WTC11 (cell line): Measurements from ENCODE around the gene GRM7. TPM values are rescaled to one million over a fixed set of nuclear protein-coding genes. Genes with fewer than 3 reads are reported as not detected.

Experiments used
- ATAC-seq: fragments of 200-7000 bp; cut with Tn5 transposase; 2 replicates; pipeline ENCODE4 v1.10.0; 2021; ENCODE audit warnings: mild to moderate bottlenecking, moderate library complexity
- CTCF ChIA-PET: fragments of 300-600 bp; sonication (Branson Sonifier 250); formaldehyde crosslinking; loops from one replicate; lab custom pipeline; 2021; ENCODE audit warnings: antibody characterized with exemption; lab: Charles Lee
- POLR2A ChIA-PET: fragments of 350-600 bp; sonication (Branson Sonifier 250); formaldehyde crosslinking; loops from one replicate; lab custom pipeline; 2021; ENCODE audit warnings: antibody characterized with exemption; lab: Charles Lee
- DNase-seq: peaks from one replicate; pipeline ENCODE4 v3.0.0; 2021; ENCODE audit warnings: low spot score
- H3K27ac Mint-ChIP-seq: 2 replicates; pipeline ENCODE4 v1.8.0; 2021; ENCODE audit warnings: mixed read lengths
- H3K27me3 Mint-ChIP-seq: 2 replicates; pipeline ENCODE4 v1.8.0; 2021; ENCODE audit warnings: low read depth, mild to moderate bottlenecking, moderate library complexity, mixed read lengths
- H3K36me3 Mint-ChIP-seq: 2 replicates; pipeline ENCODE4 v1.8.0; 2021; ENCODE audit warnings: mixed read lengths
- H3K4me1 Mint-ChIP-seq: 2 replicates; pipeline ENCODE4 v1.8.0; 2022; ENCODE audit warnings: mixed read lengths
- H3K4me3 Mint-ChIP-seq: 2 replicates; pipeline ENCODE4 v1.8.0; 2021; ENCODE audit warnings: mild to moderate bottlenecking, moderate library complexity, mixed read lengths
- H3K9me3 Mint-ChIP-seq: 2 replicates; pipeline ENCODE4 v1.8.0; 2021; ENCODE audit warnings: mixed read lengths
- ATF3 ChIP-seq: sonication (generic); formaldehyde crosslinking; conservative IDR thresholded peaks from 2 replicates; pipeline ENCODE4 v1.8.1; 2022; ENCODE audit warnings: mild to moderate bottlenecking, missing genetic modification reagents
- ETV6 ChIP-seq: sonication (generic); formaldehyde crosslinking; IDR thresholded peaks from 2 replicates; pipeline ENCODE4 v1.8.1; 2022; ENCODE audit warnings: mild to moderate bottlenecking, missing genetic modification reagents
- GTF2I ChIP-seq: fragments of 250-450 bp; sonication (Bioruptor Pico); conservative IDR thresholded peaks from 2 replicates; pipeline ENCODE4 v1.4.0; 2021; ENCODE audit warnings: mild to moderate bottlenecking
- HMGA2 ChIP-seq: fragments of 250-450 bp; sonication (Bioruptor Pico); IDR thresholded peaks from 2 replicates; pipeline ENCODE4 v1.4.0; 2021; ENCODE audit warnings: mild to moderate bottlenecking, moderate library complexity
- IRF2 ChIP-seq: sonication (generic); formaldehyde crosslinking; IDR thresholded peaks from 2 replicates; pipeline ENCODE4 v1.8.0; 2022; ENCODE audit warnings: low read depth, missing genetic modification reagents, borderline replicate concordance
- JAZF1 ChIP-seq: fragments of 250-450 bp; sonication (Bioruptor Pico); IDR thresholded peaks from 2 replicates; pipeline ENCODE4 v1.9.0; 2021; ENCODE audit warnings: moderate library complexity, mild to moderate bottlenecking, inconsistent platforms
- MXD4 ChIP-seq: fragments of 250-450 bp; sonication (Bioruptor Pico); IDR thresholded peaks from 2 replicates; pipeline ENCODE4 v1.8.0; 2021; ENCODE audit warnings: mild to moderate bottlenecking, moderate library complexity, borderline replicate concordance
- NFYB ChIP-seq: sonication (generic); formaldehyde crosslinking; conservative IDR thresholded peaks from 2 replicates; pipeline ENCODE4 v1.8.0; 2022; ENCODE audit warnings: low read depth, missing genetic modification reagents
- NR2C2 ChIP-seq: sonication (generic); formaldehyde crosslinking; IDR thresholded peaks from 2 replicates; pipeline ENCODE4 v1.8.0; 2022; ENCODE audit warnings: mild to moderate bottlenecking, missing genetic modification reagents
- SOX15 ChIP-seq: fragments of 250-450 bp; sonication (Bioruptor Pico); IDR thresholded peaks from 2 replicates; pipeline ENCODE4 v1.9.0; 2021; ENCODE audit warnings: mild to moderate bottlenecking
- TCF7 ChIP-seq: sonication (generic); formaldehyde crosslinking; IDR thresholded peaks from 2 replicates; pipeline ENCODE4 v1.8.0; 2022; ENCODE audit warnings: mild to moderate bottlenecking, low read depth, missing genetic modification reagents, moderate library complexity
- TEAD4 ChIP-seq: sonication (generic); formaldehyde crosslinking; IDR thresholded peaks from 2 replicates; pipeline ENCODE4 v1.8.0; 2022; ENCODE audit warnings: mild to moderate bottlenecking, missing genetic modification reagents
- TP53 ChIP-seq: sonication (generic); formaldehyde crosslinking; IDR thresholded peaks from 2 replicates; pipeline ENCODE4 v1.8.1; 2023; ENCODE audit warnings: mild to moderate bottlenecking, missing genetic modification reagents
- ZBTB21 ChIP-seq: sonication (generic); formaldehyde crosslinking; IDR thresholded peaks from 2 replicates; pipeline ENCODE4 v1.8.1; 2023; ENCODE audit warnings: mild to moderate bottlenecking, missing genetic modification reagents, borderline replicate concordance
- ZBTB43 ChIP-seq: sonication (generic); formaldehyde crosslinking; IDR thresholded peaks from 2 replicates; pipeline ENCODE4 v1.8.1; 2023; ENCODE audit warnings: mild to moderate bottlenecking, missing genetic modification reagents
- ZMAT4 ChIP-seq: fragments of 250-450 bp; sonication (Bioruptor Pico); IDR thresholded peaks from 2 replicates; pipeline ENCODE4 v1.9.0; 2021; ENCODE audit warnings: mild to moderate bottlenecking
- ZNF219 ChIP-seq: sonication (generic); formaldehyde crosslinking; IDR thresholded peaks from 2 replicates; pipeline ENCODE4 v1.8.0; 2023; ENCODE audit warnings: missing genetic modification reagents, mild to moderate bottlenecking, borderline replicate concordance
- ZNF281 ChIP-seq: sonication (generic); formaldehyde crosslinking; IDR thresholded peaks from 2 replicates; pipeline ENCODE4 v1.8.0; 2023; ENCODE audit warnings: mild to moderate bottlenecking, missing genetic modification reagents
- ZNF317 ChIP-seq: sonication (generic); formaldehyde crosslinking; IDR thresholded peaks from 2 replicates; pipeline ENCODE4 v1.8.1; 2023; ENCODE audit warnings: low read depth, mild to moderate bottlenecking, moderate library complexity, missing genetic modification reagents, borderline replicate concordance
- total RNA-seq: library from RNA; stranded (reverse); gene quantifications from 3 replicates; pipeline ENCODE4 v1.2.3, GENCODE V29; 2021
- TF ChIP-seq, protein P1 (sequence below): sonication (generic); formaldehyde crosslinking; conservative IDR thresholded peaks from 2 replicates; pipeline ENCODE4 v1.8.1; 2023; ENCODE audit warnings: mild to moderate bottlenecking, low read depth, missing genetic modification reagents, moderate library complexity
- TF ChIP-seq, protein P2 (sequence below): fragments of 250-450 bp; sonication (Bioruptor Pico); IDR thresholded peaks from 2 replicates; pipeline ENCODE4 v1.8.0; 2021; ENCODE audit warnings: mild to moderate bottlenecking
- TF ChIP-seq, protein P3 (sequence below): sonication (generic); formaldehyde crosslinking; IDR thresholded peaks from 2 replicates; pipeline ENCODE4 v1.8.1; 2022; ENCODE audit warnings: low read depth, missing genetic modification reagents, borderline replicate concordance
- TF ChIP-seq, protein P4 (sequence below): sonication (generic); formaldehyde crosslinking; IDR thresholded peaks from 2 replicates; pipeline ENCODE4 v1.8.1; 2023; ENCODE audit warnings: mild to moderate bottlenecking, moderate library complexity, missing genetic modification reagents

GRM7 gene
- total RNA-seq, 1 experiment from 2014 or later: 0.42 TPM

DNA sequence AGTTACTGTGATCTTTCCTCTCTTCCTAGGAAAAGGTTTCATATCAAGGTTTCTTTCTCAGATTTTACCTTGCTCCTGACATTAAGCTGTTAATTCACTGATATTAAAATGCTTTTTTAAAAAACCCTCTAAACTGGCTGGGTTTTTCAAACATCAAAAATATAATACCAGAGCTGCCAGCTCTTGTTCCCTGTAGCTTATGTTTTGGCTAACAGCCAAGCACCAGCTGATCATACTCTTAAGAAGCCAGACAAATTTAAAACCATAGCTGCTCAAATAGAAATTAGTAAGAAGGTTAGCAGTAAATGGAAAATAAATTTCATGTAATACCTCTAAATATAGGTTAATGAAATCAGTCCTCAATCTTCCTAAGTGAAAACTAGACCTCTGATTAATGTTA is 657.5 kb downstream of the GRM7 start:
- ATAC-seq: no peak
- Mint-ChIP-seq H3K9me3 (peaks cover 9% of the 10 kb centered on the region), H3K36me3 (peaks cover 2% of the 10 kb centered on the region; the same call in 1 of the 2 replicates), H3K27me3 (no peaks in the 10 kb centered on the region; the same call in 1 of the 2 replicates), H3K4me3 (no peak overlapping the region), H3K27ac (no peak overlapping the region), H3K4me1 (no peaks in the 10 kb centered on the region)
- ChIA-PET CTCF (no interaction called here), POLR2A (no interaction called here)
- no peak for TF ChIP-seq ZBTB21
- TF ChIP-seq ETV6: no peak
- no peak for TF ChIP-seq SOX15 (CRISPR knock-in tag)
- TF ChIP-seq ZNF219 (CRISPR knock-in tag): no peak
- no peak for TF ChIP-seq HMGA2
- TF ChIP-seq ZNF281: no peak
- TF ChIP-seq NR2C2: no peak
- no peak for TF ChIP-seq TP53 (CRISPR knock-in tag)
- no peak for TF ChIP-seq TCF7
- no peak for TF ChIP-seq MXD4 (CRISPR knock-in tag)
- TF ChIP-seq GTF2I: no peak
- TF ChIP-seq ZNF317 (CRISPR knock-in tag): no peak
- TF ChIP-seq, protein P1, sequence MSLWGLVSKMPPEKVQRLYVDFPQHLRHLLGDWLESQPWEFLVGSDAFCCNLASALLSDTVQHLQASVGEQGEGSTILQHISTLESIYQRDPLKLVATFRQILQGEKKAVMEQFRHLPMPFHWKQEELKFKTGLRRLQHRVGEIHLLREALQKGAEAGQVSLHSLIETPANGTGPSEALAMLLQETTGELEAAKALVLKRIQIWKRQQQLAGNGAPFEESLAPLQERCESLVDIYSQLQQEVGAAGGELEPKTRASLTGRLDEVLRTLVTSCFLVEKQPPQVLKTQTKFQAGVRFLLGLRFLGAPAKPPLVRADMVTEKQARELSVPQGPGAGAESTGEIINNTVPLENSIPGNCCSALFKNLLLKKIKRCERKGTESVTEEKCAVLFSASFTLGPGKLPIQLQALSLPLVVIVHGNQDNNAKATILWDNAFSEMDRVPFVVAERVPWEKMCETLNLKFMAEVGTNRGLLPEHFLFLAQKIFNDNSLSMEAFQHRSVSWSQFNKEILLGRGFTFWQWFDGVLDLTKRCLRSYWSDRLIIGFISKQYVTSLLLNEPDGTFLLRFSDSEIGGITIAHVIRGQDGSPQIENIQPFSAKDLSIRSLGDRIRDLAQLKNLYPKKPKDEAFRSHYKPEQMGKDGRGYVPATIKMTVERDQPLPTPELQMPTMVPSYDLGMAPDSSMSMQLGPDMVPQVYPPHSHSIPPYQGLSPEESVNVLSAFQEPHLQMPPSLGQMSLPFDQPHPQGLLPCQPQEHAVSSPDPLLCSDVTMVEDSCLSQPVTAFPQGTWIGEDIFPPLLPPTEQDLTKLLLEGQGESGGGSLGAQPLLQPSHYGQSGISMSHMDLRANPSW (CRISPR knock-in tag): no peak
- TF ChIP-seq TEAD4 (CRISPR knock-in tag): no peak
- TF ChIP-seq ZBTB43 (CRISPR knock-in tag): no peak
- TF ChIP-seq, protein P2, sequence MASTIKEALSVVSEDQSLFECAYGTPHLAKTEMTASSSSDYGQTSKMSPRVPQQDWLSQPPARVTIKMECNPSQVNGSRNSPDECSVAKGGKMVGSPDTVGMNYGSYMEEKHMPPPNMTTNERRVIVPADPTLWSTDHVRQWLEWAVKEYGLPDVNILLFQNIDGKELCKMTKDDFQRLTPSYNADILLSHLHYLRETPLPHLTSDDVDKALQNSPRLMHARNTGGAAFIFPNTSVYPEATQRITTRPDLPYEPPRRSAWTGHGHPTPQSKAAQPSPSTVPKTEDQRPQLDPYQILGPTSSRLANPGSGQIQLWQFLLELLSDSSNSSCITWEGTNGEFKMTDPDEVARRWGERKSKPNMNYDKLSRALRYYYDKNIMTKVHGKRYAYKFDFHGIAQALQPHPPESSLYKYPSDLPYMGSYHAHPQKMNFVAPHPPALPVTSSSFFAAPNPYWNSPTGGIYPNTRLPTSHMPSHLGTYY (CRISPR knock-in tag): no peak
- TF ChIP-seq, protein P3, sequence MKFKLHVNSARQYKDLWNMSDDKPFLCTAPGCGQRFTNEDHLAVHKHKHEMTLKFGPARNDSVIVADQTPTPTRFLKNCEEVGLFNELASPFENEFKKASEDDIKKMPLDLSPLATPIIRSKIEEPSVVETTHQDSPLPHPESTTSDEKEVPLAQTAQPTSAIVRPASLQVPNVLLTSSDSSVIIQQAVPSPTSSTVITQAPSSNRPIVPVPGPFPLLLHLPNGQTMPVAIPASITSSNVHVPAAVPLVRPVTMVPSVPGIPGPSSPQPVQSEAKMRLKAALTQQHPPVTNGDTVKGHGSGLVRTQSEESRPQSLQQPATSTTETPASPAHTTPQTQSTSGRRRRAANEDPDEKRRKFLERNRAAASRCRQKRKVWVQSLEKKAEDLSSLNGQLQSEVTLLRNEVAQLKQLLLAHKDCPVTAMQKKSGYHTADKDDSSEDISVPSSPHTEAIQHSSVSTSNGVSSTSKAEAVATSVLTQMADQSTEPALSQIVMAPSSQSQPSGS (CRISPR knock-in tag): no peak
- no peak for DNase-seq

- Mint-ChIP-seq H3K4me1 (no peaks in the 10 kb centered on the region), H3K36me3 (peaks cover 4% of the 10 kb centered on the region; the same call in 1 of the 2 replicates), H3K27me3 (no peaks in the 10 kb centered on the region; the same call in 1 of the 2 replicates), H3K4me3 (no peak overlapping the region), H3K27ac (no peak overlapping the region), H3K9me3 (peaks cover 14% of the 10 kb centered on the region)
- ATAC-seq (no peak), DNase-seq (no peak)
- ChIA-PET POLR2A (no interaction called here), CTCF (no interaction called here)
- TF ChIP-seq, protein P4, sequence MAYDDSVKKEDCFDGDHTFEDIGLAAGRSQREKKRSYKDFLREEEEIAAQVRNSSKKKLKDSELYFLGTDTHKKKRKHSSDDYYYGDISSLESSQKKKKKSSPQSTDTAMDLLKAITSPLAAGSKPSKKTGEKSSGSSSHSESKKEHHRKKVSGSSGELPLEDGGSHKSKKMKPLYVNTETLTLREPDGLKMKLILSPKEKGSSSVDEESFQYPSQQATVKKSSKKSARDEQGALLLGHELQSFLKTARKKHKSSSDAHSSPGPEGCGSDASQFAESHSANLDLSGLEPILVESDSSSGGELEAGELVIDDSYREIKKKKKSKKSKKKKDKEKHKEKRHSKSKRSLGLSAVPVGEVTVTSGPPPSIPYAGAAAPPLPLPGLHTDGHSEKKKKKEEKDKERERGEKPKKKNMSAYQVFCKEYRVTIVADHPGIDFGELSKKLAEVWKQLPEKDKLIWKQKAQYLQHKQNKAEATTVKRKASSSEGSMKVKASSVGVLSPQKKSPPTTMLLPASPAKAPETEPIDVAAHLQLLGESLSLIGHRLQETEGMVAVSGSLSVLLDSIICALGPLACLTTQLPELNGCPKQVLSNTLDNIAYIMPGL (CRISPR knock-in tag): no peak
- TF ChIP-seq ZNF219 (CRISPR knock-in tag): no peak
- no peak for TF ChIP-seq JAZF1 (CRISPR knock-in tag)
- no peak for TF ChIP-seq IRF2 (CRISPR knock-in tag)
- TF ChIP-seq ATF3: no peak
- TF ChIP-seq ZMAT4 (CRISPR knock-in tag): no peak
- TF ChIP-seq NFYB: no peak
- TF ChIP-seq NR2C2: no peak
Measured at GRCh38 chr3:7520059-7520458, 659.1 kb downstream of the GRM7 start.
